A673 (cell line): ENCODE data around the gene RFTN1.

Experiments used
- EZH2 ChIP-seq: fragments of 200-600 bp; sonication (generic); IDR thresholded peaks from 2 replicates; pipeline ENCODE4 v1.6.1; 2017; ENCODE audit warnings: borderline replicate concordance, low read depth, mild to moderate bottlenecking, mixed read lengths, antibody characterized with exemption, low read length; ENCODE audit not compliant: poor library complexity, severe bottlenecking
- TF ChIP-seq, protein P1 (sequence below): fragments of 300-800, 200-600 bp; sonication (generic); conservative IDR thresholded peaks from 2 replicates; pipeline ENCODE4 v1.5.1; 2017; ENCODE audit warnings: low read depth, mild to moderate bottlenecking, antibody characterized with exemption, low read length, moderate library complexity, mixed read lengths

DNA sequence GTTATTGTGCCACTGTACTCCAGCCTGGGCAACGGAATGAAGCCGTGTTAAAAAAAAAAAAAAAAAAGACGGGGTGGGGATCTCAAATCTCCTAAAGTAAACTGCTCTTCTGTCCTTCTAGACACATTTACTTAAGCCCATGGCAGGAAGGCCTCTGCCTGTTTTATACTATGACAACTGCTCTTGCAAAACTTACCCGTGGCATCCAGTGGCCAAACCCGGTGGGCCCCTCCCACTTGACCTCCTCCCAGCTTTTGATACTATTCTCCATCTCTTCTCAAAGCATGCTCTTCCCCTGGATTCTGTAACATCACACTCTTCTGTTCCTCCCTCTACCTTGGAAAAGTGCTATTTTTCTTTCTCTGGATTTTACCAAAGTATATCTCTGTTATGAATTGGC is 112.2 kb downstream of the RFTN1 start:
- TF ChIP-seq, protein P1, sequence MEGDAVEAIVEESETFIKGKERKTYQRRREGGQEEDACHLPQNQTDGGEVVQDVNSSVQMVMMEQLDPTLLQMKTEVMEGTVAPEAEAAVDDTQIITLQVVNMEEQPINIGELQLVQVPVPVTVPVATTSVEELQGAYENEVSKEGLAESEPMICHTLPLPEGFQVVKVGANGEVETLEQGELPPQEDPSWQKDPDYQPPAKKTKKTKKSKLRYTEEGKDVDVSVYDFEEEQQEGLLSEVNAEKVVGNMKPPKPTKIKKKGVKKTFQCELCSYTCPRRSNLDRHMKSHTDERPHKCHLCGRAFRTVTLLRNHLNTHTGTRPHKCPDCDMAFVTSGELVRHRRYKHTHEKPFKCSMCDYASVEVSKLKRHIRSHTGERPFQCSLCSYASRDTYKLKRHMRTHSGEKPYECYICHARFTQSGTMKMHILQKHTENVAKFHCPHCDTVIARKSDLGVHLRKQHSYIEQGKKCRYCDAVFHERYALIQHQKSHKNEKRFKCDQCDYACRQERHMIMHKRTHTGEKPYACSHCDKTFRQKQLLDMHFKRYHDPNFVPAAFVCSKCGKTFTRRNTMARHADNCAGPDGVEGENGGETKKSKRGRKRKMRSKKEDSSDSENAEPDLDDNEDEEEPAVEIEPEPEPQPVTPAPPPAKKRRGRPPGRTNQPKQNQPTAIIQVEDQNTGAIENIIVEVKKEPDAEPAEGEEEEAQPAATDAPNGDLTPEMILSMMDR, result no peak
- TF ChIP-seq EZH2, result no peak
